ENCODE results near the gene FAM20A.
"Not testable (repeated sequence)": the region's sequence is repeated elsewhere in the genome, so short reads cannot be mapped to it uniquely, and the experiment has no call there.

FAM20A gene

DNA sequence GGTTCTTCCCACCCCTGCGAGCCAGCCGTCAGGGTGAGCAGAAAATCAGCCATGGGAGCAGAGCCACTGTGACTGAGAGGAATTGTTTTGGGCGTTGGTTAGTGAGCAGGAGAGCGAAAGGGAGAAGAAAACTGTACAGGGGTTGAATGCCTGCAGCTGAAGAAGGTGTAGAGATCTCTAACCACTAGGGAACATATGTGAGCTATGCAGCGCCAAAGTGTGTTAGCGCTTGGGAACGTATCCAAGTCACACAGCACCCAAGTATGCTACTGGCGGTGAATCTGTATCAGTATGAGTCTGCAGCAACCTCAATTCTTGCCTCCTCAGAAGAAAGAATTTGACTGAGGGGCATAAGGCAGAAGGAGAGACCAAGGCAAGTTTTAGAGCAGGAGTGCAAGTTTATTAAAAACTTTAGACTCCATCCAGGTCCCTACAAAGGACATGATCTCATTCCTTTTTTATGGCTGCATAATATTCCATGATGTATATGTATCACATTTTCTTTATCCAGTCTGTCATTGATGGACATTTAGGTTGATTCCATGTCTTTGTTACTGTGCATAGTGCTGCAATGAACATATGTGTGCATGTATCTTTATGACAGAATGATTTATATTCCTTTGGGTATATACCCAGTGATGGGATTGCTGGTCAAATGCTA, 108.6 kb downstream of the FAM20A start:
- not testable (repeated sequence) for H2BK5ac ChIP-seq (ENCODE audit: low read length); H3K79me2 ChIP-seq (ENCODE audit: control insufficient read depth, insufficient read depth, low read length); H3K4me2 ChIP-seq (ENCODE audit: low read length); H3K18ac ChIP-seq (ENCODE audit: low read length); H3K4me3 ChIP-seq (ENCODE audit: low read length); H3K9ac ChIP-seq (ENCODE audit: low read length); DNase-seq; H2AK5ac ChIP-seq (ENCODE audit: low read length); H2BK120ac ChIP-seq (ENCODE audit: low read depth, low read length); H3K79me1 ChIP-seq (ENCODE audit: low read length); H3K56ac ChIP-seq (ENCODE audit: low read length); H3K36me3 ChIP-seq (ENCODE audit: control insufficient read depth, insufficient read depth, low read length); H3K27ac ChIP-seq (ENCODE audit: low read depth, low read length); H4K5ac ChIP-seq (ENCODE audit: low read length); H3K23ac ChIP-seq (ENCODE audit: low read length); H3K4ac ChIP-seq (ENCODE audit: low read depth, low read length); H2BK15ac ChIP-seq (replicated peaks; ENCODE audit: low read depth); H3K27me3 ChIP-seq (ENCODE audit: insufficient read depth, low read length, poor library complexity); H4K8ac ChIP-seq (ENCODE audit: low read depth, low read length); H3K4me1 ChIP-seq (ENCODE audit: control insufficient read depth, low read depth, low read length)
- WGBS (ENCODE audit: extremely low coverage, insufficient coverage, low lambda C conversion rate) = no CpG with 5 or more reads among the region's 8 CpGs

DNA sequence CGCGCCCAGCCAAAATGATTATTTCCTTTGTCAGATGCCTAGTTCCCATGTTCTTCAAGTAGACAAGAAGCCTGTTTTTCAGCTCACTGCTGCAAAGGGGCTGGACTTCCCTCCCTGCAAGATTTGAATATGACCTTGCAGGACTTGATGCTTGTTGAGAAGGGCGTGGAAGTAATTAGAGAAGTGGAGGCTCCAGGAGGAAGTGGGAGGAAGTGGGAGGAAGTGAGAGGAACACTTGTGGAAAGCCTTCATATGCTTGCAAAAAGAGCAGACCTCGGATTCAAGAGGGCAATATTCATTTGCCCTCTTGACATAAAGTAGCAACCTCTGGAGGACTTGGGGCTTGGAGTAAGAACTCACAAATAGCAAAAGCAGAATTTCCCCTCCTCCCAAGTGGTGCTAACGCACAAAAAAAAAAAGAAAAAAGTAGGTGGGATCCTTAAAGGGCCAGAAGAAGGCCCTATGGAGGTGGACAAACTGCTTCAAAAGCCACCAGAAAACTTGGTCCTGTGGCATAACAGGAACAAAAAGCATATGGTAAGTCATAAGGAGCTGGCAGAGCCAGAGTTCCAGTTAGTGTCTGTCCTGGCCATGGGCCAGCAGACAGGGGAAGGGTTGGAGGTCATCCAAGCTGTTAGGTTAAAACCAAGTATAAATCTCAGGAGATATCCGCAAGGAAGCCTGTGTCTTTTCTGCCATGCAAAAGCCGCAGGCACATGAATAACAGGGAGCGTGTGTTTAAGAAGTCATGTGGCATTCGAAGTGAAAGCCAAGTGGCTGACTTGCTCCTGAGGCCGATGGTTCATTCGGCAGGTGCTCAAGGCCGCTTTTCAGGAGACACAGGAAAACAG, 109.6 kb downstream of the FAM20A start:
- no peaks in the 10 kb centered on the region for H3K79me1 ChIP-seq (ENCODE audit: low read length)
- H3K18ac ChIP-seq (ENCODE audit: low read length) = no peak overlapping the region
- no peak for DNase-seq

DNA sequence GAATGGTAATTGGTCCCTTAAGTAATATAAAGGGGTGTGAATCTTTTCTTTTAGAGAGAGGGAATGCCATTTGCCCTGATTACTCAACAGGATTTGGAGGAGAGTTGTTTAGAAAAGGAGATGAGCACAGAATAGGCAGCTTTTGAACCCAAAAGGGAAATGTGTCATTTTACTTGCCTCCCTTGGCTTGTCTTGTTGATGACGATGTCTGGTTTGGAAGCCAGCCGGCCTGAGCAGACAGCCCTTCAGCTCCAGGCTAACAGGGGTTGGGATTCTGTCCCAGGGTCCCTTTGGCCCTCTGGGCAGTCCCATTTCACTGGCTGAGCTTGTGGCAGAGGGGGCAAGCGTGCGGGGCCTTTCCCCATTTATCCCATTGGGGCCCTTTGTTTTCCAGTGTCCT, 111.2 kb downstream of the FAM20A start:
- DNase-seq = no peak
- H3K4me1 ChIP-seq (ENCODE audit: control insufficient read depth, low read depth, low read length) = no peaks in the 10 kb centered on the region
- H3K4me3 ChIP-seq (ENCODE audit: low read length) = no peak overlapping the region
- no peaks in the 10 kb centered on the region for H3K36me3 ChIP-seq (ENCODE audit: control insufficient read depth, insufficient read depth, low read length)
- H2BK120ac ChIP-seq (ENCODE audit: low read depth, low read length) = no peak overlapping the region
- no peak overlapping the region for H3K18ac ChIP-seq (ENCODE audit: low read length)
- no peak overlapping the region for H2BK5ac ChIP-seq (ENCODE audit: low read length)
- no peak overlapping the region for H3K56ac ChIP-seq (ENCODE audit: low read length)
- H3K23ac ChIP-seq (ENCODE audit: low read length) = no peak overlapping the region
- no peak overlapping the region for H2AK5ac ChIP-seq (ENCODE audit: low read length)
- H3K4me2 ChIP-seq (ENCODE audit: low read length) = no peak overlapping the region
- H2BK15ac ChIP-seq (replicated peaks; ENCODE audit: low read depth) = no peak overlapping the region
- H3K4ac ChIP-seq (ENCODE audit: low read depth, low read length) = no peak overlapping the region
- no peak overlapping the region for H4K8ac ChIP-seq (ENCODE audit: low read depth, low read length)
- no peaks in the 10 kb centered on the region for H3K79me1 ChIP-seq (ENCODE audit: low read length)
- no peak overlapping the region for H4K5ac ChIP-seq (ENCODE audit: low read length)
- no peak overlapping the region for H3K9ac ChIP-seq (ENCODE audit: low read length)
- H3K27me3 ChIP-seq (ENCODE audit: insufficient read depth, low read length, poor library complexity) = no peaks in the 10 kb centered on the region
- no peak overlapping the region for H3K27ac ChIP-seq (ENCODE audit: low read depth, low read length)
- no CpG with 5 or more reads among the region's 4 CpGs for WGBS (ENCODE audit: extremely low coverage, insufficient coverage, low lambda C conversion rate)
- no peaks in the 10 kb centered on the region for H3K79me2 ChIP-seq (ENCODE audit: control insufficient read depth, insufficient read depth, low read length)

More for the DNA sequence above, 109.6 kb downstream of the FAM20A start:
- no peak overlapping the region for H2AK5ac ChIP-seq (ENCODE audit: low read length)
- H3K56ac ChIP-seq (ENCODE audit: low read length) = no peak overlapping the region
- H2BK120ac ChIP-seq (ENCODE audit: low read depth, low read length) = no peak overlapping the region
- H3K27ac ChIP-seq (ENCODE audit: low read depth, low read length) = no peak overlapping the region
- H3K4me1 ChIP-seq (ENCODE audit: control insufficient read depth, low read depth, low read length) = no peaks in the 10 kb centered on the region
- H4K8ac ChIP-seq (ENCODE audit: low read depth, low read length) = no peak overlapping the region
- no peaks in the 10 kb centered on the region for H3K79me2 ChIP-seq (ENCODE audit: control insufficient read depth, insufficient read depth, low read length)
- no peaks in the 10 kb centered on the region for H3K36me3 ChIP-seq (ENCODE audit: control insufficient read depth, insufficient read depth, low read length)
- no peaks in the 10 kb centered on the region for H3K27me3 ChIP-seq (ENCODE audit: insufficient read depth, low read length, poor library complexity)
- H3K9ac ChIP-seq (ENCODE audit: low read length) = no peak overlapping the region
- no peak overlapping the region for H3K4ac ChIP-seq (ENCODE audit: low read depth, low read length)
- no peak overlapping the region for H4K5ac ChIP-seq (ENCODE audit: low read length)
- H3K23ac ChIP-seq (ENCODE audit: low read length) = no peak overlapping the region
- no peak overlapping the region for H3K4me2 ChIP-seq (ENCODE audit: low read length)
- no peak overlapping the region for H3K4me3 ChIP-seq (ENCODE audit: low read length)
- no peak overlapping the region for H2BK15ac ChIP-seq (replicated peaks; ENCODE audit: low read depth)
- no peak overlapping the region for H2BK5ac ChIP-seq (ENCODE audit: low read length)
- WGBS (ENCODE audit: extremely low coverage, insufficient coverage, low lambda C conversion rate) = no CpG with 5 or more reads among the region's 12 CpGs
